NT2/D1 (cell line): ENCODE results near the gene PPP1R1A.

Source experiments
- DNase-seq: peaks from one replicate; pipeline ENCODE4 v3.0.0-alpha.2; 2011; ENCODE audit warnings: low read depth, low spot score
- H3K27me3 ChIP-seq: 2 replicates; pipeline ENCODE4 v1.6.0; 2011; ENCODE audit warnings: mild to moderate bottlenecking; ENCODE audit not compliant: insufficient read length, insufficient read depth
- H3K36me3 ChIP-seq: 2 replicates; pipeline ENCODE4 v1.6.1; 2011; ENCODE audit warnings: mild to moderate bottlenecking, low read length, mixed read lengths; ENCODE audit not compliant: insufficient read depth, insufficient read length
- H3K4me1 ChIP-seq: 2 replicates; pipeline ENCODE4 v1.5.1; 2011; ENCODE audit not compliant: insufficient read depth, insufficient read length
- H3K4me3 ChIP-seq: 2 replicates; pipeline ENCODE4 v1.5.1; 2011; ENCODE audit warnings: low read depth; ENCODE audit not compliant: insufficient read length
- H3K9ac ChIP-seq: 2 replicates; pipeline ENCODE4 v1.6.0; 2011; ENCODE audit warnings: low read depth; ENCODE audit not compliant: insufficient read length
- H3K9me3 ChIP-seq: 2 replicates; pipeline ENCODE4 v1.5.1; 2011; ENCODE audit warnings: mild to moderate bottlenecking, low read length; ENCODE audit not compliant: insufficient read depth
- SUZ12 ChIP-seq: IDR thresholded peaks from 2 replicates; pipeline ENCODE4 v1.6.1; 2011; ENCODE audit not compliant: insufficient read length, insufficient read depth; ENCODE audit errors: extremely low read depth
- YY1 ChIP-seq: IDR thresholded peaks from 2 replicates; pipeline ENCODE4 v1.6.1; 2011; ENCODE audit not compliant: insufficient read length, insufficient read depth
- ZNF274 ChIP-seq: IDR thresholded peaks from 2 replicates; pipeline ENCODE4 v1.6.1; 2011; ENCODE audit warnings: mild to moderate bottlenecking, low read depth, low read length

The PPP1R1A gene

DNA sequence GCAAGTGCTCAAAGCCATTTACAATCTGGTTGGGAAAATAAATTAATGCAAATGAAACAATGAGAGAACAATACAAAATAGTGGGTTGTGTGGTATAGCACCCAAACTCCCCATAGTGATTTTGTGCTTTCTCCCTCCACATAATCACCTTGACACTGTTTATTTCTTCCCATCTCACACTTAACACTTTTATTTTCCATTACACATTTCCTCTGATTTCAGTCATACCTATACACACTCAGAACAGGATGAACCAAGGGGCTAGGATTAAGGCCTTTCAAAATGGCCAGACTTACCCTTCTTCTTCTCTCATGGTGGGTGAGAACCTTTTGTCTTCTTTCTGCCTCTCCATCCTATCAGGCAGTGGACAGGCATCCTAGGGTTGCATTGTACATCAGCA, 53.0 kb downstream of the PPP1R1A start:
- no peaks in the 10 kb centered on the region for H3K27me3 ChIP-seq
- peaks cover 2% of the 10 kb centered on the region for H3K4me1 ChIP-seq
- no peak for DNase-seq
- H3K36me3 ChIP-seq, result no peaks in the 10 kb centered on the region
- no peak for TF ChIP-seq ZNF274
- no peak for TF ChIP-seq SUZ12
- TF ChIP-seq YY1, result no peak
- no peaks in the 10 kb centered on the region for H3K9me3 ChIP-seq
- no peak overlapping the region for H3K9ac ChIP-seq
- no peak overlapping the region for H3K4me3 ChIP-seq

DNA sequence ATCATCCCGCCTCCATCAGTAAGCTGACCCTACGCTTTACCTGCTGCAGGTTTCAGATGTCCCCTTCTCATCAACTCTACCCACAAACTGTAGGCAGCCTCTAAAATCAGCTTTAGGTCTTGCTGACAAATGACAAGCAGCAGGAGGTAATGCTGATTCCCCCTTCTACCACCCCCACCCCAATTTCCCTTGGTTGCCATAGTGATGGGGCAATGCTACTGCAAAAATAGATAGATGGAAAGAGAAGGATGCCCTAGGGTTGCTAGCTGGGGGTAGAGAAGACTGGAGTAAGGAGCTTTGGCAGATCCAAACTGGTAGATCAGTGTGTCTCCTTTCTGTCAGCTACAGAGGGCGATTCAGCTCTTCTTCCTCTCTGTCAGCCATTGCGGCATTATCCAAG, 58.9 kb downstream of the PPP1R1A start:
- no peak for DNase-seq
- Histone ChIP-seq H3K27me3 (no peaks in the 10 kb centered on the region), H3K9ac (no peak overlapping the region), H3K36me3 (no peaks in the 10 kb centered on the region), H3K9me3 (no peaks in the 10 kb centered on the region), H3K4me1 (no peaks in the 10 kb centered on the region), H3K4me3 (no peak overlapping the region)
- TF ChIP-seq ZNF274 (no peak), SUZ12 (no peak), YY1 (no peak)
